Measurements from ENCODE around the gene SELENOW.

DNA sequence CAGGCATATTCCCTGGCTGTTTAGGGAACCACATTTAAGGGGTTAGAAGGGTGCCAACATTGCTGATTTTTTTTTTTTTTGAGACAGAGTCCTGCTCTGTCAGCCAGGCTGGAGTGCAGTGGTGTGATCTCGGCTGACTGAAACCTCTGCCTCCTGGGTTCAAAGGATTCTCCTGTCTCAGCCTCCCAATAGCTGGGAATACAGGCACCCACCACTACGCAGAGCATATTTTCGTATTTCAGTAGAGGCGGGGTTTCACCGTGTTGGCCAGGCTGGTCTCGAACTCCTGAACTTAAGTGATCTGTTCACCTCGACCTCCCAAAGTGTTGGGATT lies 35.5 kb downstream of the SELENOW start:
- TF ChIP-seq SUZ12 (IDR thresholded peaks at IDR 0.05; ENCODE audit: extremely low read depth, insufficient read depth, insufficient read length) (no peak), YY1 (IDR thresholded peaks at IDR 0.05; ENCODE audit: insufficient read depth, insufficient read length) (no peak), ZNF274 (IDR thresholded peaks at IDR 0.05; ENCODE audit: low read depth, low read length) (no peak)

Data from NT2/D1 (cell line).